Activated CD4-positive, alpha-beta T cell treated with anti-CD3 and anti-CD28 coated beads for 36 hours (primary cell): Measurements from ENCODE around the gene ACSM5. TPM values are rescaled to one million over a fixed set of nuclear protein-coding genes. Genes with fewer than 3 reads are reported as not detected.
"Not testable (repeated sequence)": the region's sequence is repeated elsewhere in the genome, so short reads cannot be mapped to it uniquely, and the experiment has no call there.

Source experiments
- ATAC-seq: fragments of 200-7000 bp; cut with Tn5 transposase; one replicate; pipeline ENCODE4 v1.10.0; 2021; ENCODE audit warnings: mild to moderate bottlenecking, moderate library complexity
- CTCF ChIA-PET: fragments of 350-600 bp; sonication (Branson Sonifier 250); formaldehyde crosslinking; loops from one replicate; lab custom pipeline; 2021; ENCODE audit warnings: antibody characterized with exemption; lab: Charles Lee
- POLR2A ChIA-PET: fragments of 350-600 bp; sonication (Branson Sonifier 250); formaldehyde crosslinking; loops from one replicate; lab custom pipeline; 2021; ENCODE audit warnings: antibody characterized with exemption, inconsistent platforms; lab: Charles Lee
- DNase-seq: peaks from one replicate; pipeline ENCODE4 v3.0.0-alpha.2; 2020
- H3K27ac Mint-ChIP-seq: one replicate; pipeline ENCODE4 v1.8.0; 2021; ENCODE audit warnings: mixed read lengths
- H3K27me3 Mint-ChIP-seq: one replicate; pipeline ENCODE4 v1.8.0; 2021; ENCODE audit warnings: mixed read lengths
- H3K36me3 Mint-ChIP-seq: one replicate; pipeline ENCODE4 v1.8.0; 2021; ENCODE audit warnings: low read depth, mixed read lengths
- H3K4me1 Mint-ChIP-seq: one replicate; pipeline ENCODE4 v1.8.0; 2021; ENCODE audit warnings: mixed read lengths
- H3K4me3 Mint-ChIP-seq: one replicate; pipeline ENCODE4 v1.8.0; 2021; ENCODE audit warnings: mild to moderate bottlenecking, moderate library complexity, mixed read lengths
- H3K9me3 Mint-ChIP-seq: one replicate; pipeline ENCODE4 v1.8.0; 2021; ENCODE audit warnings: low read depth, mixed read lengths
- intact Hi-C, 2 experiments: fragments of 100-400 bp; cut with DNase I in 1 of 2; cut with micrococcal nuclease in 1 of 2; formaldehyde crosslinking; loops; one replicate each; pipeline versions ENCODE4 v1.14.2 to v1.15.1; 2022 to 2024; cut with DNase I, micrococcal nuclease
- total RNA-seq, 2 experiments: library from RNA; stranded (reverse); gene quantifications; one replicate each; pipeline ENCODE4 v1.2.3, GENCODE V29; 2021

Gene ACSM5
- total RNA-seq, 2 experiments from 2014 or later, result not detected

DNA sequence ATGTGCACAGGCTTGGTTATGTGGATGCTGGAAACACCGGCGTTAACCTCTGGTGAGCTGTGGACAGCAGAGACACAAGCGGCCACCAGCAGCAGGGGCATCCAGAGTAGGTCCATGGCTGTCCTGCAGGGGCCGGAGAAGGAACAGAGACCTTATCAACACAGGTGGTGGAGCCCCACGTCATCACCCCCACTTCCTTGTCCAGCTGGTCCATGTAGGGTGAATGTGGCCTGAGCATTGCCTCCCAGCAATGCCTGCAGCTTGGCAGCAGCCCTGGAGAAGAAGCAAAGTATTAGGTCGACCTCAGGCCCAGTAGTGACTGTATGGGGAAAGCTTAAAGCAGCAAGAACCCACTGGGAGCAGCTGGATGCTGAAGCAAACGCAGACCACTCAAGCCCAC, 10.1 kb upstream of the ACSM5 start:
- H3K4me1 Mint-ChIP-seq, result no peaks in the 10 kb centered on the region
- ChIA-PET CTCF (no interaction called here), POLR2A (no interaction called here)
- H3K4me3 Mint-ChIP-seq, result no peak overlapping the region
- no peak overlapping the region for H3K27ac Mint-ChIP-seq
- intact Hi-C loops, result no loop called here
- no peak for DNase-seq
- H3K36me3 Mint-ChIP-seq, result no peaks in the 10 kb centered on the region
- H3K27me3 Mint-ChIP-seq, result peaks cover 5% of the 10 kb centered on the region
- ATAC-seq, result no peak
- no peaks in the 10 kb centered on the region for H3K9me3 Mint-ChIP-seq

DNA sequence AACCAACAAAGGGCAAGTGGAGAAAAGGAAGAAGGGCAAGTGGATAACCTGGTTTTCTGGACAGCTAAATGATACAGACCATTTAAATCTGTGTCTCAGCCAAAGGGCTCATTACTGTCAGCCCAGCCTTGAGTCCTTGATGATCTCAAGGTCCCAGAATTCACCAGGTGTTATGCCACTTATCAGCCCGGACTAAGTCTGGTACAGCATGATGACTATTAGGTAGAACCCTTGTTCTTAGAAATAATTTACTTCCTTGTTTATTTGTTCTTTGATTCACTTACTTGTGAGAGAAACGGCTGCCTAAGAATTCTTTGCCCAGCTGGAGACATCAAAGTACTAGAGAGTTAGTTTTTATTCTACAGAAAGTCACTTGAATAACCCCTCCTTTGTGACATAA, 8.3 kb upstream of the ACSM5 start:
- ChIA-PET POLR2A (no interaction called here), CTCF (no interaction called here)
- Mint-ChIP-seq H3K27ac (no peak overlapping the region), H3K4me3 (no peak overlapping the region), H3K36me3 (no peaks in the 10 kb centered on the region), H3K27me3 (peaks cover 5% of the 10 kb centered on the region), H3K9me3 (no peaks in the 10 kb centered on the region), H3K4me1 (no peaks in the 10 kb centered on the region)
- intact Hi-C loops, result no loop called here
- ATAC-seq (no peak), DNase-seq (no peak)

DNA sequence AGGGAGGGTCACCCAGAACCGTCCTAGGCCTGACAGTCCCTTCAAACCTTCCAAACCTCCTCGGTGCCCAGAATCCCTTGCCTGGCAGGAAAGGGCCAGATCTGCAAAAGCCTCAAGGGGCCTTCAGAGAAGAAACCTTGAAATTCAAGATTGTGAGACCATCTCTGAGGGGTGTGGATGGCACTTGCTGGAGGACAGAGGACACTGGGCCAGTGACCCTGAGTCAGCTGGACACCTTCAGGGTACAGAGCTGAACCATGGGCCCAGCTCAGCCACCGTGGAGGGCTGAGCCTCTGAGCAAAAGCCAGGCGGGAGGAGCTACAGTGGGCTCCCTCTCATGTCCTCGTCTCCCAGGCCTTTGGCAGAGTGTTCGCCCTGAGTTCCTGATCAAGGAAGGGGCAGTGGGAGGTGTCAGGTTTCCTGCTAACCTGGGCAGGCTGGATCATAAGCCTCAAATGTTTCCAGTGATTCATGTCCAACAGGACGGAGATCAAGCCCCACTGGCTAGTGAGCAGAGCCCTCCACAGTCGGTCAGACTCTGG, 7.8 kb upstream of the ACSM5 start:
- no peak overlapping the region for H3K4me3 Mint-ChIP-seq
- peaks cover 5% of the 10 kb centered on the region for H3K27me3 Mint-ChIP-seq

DNA sequence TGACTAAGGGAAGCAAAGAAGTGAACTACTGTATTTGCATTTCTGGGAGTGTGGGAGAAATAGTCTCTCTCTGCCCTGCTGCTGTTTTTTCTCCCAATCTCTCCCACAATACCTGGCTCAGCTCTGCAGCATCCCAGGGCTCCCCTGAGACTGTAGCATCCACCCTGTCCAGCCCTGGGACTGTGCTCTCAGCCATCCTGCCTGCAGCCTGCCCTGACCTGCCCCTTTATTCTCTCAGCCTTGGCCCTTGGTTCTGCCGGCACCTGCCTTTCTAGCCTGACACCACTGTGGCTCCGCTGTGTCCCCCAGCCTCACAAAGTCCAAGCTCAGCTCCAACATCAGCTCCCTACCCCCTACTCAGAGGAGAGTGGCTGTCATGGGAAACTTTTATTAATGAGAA, 6.7 kb upstream of the ACSM5 start:
- no peak overlapping the region for H3K27ac Mint-ChIP-seq

More for the DNA sequence above, 7.8 kb upstream of the ACSM5 start:
- Mint-ChIP-seq H3K27ac (no peak overlapping the region), H3K4me1 (no peaks in the 10 kb centered on the region), H3K9me3 (no peaks in the 10 kb centered on the region), H3K36me3 (no peaks in the 10 kb centered on the region)
- ChIA-PET POLR2A (no interaction called here), CTCF (no interaction called here)
- ATAC-seq, result no peak
- intact Hi-C loops, result no loop called here
- no peak for DNase-seq

DNA sequence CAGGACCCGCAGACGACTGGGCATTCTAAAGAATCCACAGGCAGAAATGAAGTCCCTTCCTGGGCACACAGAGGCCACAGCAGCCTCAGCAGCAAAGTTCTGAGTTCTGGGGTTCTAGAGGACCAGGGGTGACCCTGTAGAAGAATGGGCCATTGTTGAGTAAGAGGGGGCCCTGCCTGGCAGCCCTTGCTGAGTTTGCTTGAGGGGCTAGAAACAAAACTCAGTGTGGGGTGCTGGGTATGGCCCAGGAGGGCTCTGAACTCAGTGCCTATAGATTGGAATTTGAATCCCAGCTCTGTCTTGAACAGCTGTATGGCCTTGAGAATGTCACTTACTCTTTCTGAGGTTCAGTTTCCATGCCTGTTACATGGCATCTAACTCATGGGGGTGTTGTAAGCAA, 4.7 kb upstream of the ACSM5 start, which contains the start of gene PDILT:
TSS of gene PDILT (minus strand) at position 101 of the 400 bp plus-strand sequence. CDS start 5,437 bp downstream, outside the sequence.
- no peak within 1 kb of the TSS for H3K4me3 Mint-ChIP-seq
- DNase-seq, result no peak
- CTCF ChIA-PET, result no interaction called here
- no peak for ATAC-seq
- POLR2A ChIA-PET, result no interaction called here
- intact Hi-C loops, result no loop called here
- no peaks in the 10 kb centered on the region for H3K4me1 Mint-ChIP-seq
- no peak within 1 kb of the TSS for H3K27ac Mint-ChIP-seq
- no peaks in the 10 kb centered on the region for H3K36me3 Mint-ChIP-seq
- peaks cover 6% of the 10 kb centered on the region for H3K27me3 Mint-ChIP-seq
- no peaks in the 10 kb centered on the region for H3K9me3 Mint-ChIP-seq

More for the DNA sequence above, 6.7 kb upstream of the ACSM5 start:
- no peaks in the 10 kb centered on the region for H3K36me3 Mint-ChIP-seq
- peaks cover 6% of the 10 kb centered on the region for H3K27me3 Mint-ChIP-seq
- H3K4me3 Mint-ChIP-seq, result no peak overlapping the region
- DNase-seq, result no peak
- intact Hi-C loops, result no loop called here
- ChIA-PET CTCF (no interaction called here), POLR2A (no interaction called here)
- H3K9me3 Mint-ChIP-seq, result no peaks in the 10 kb centered on the region
- no peaks in the 10 kb centered on the region for H3K4me1 Mint-ChIP-seq
- ATAC-seq, result no peak

DNA sequence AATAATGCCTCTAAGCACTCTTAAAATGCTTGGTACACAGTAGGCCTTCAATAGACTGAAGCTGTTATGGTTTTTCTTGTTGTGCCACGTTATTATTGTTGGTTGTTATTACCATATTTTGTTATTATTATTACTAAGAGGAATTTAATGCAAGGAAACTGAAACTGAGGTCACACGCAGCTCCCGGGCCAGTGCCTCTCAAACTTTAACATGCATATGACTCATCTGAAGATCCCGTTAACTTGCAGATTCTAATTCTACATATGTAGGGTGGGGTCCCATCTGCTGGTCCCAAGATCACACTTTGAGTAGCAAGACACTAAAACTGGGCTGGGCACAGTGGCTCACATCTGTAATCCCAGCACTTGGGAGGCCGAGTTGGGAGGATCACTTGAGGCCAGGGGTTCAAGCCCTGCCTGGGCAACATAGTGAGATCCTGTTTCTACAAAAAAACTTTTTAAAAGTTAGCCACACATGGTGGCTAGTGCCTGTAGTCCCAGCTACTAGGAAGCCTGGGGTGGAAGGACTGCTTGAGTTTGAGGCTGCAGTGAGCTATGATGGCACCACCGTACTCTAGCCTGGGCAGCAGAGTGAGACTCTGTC, 888 bp downstream of the ACSM5 start:
- CTCF ChIA-PET, result interaction anchor here (1.2 kb wide), 1 partner anchor 30 kb away, joined by 4 read pairs; no protein-coding TSS in a partner anchor
- H3K27ac Mint-ChIP-seq, result no peak overlapping the region

DNA sequence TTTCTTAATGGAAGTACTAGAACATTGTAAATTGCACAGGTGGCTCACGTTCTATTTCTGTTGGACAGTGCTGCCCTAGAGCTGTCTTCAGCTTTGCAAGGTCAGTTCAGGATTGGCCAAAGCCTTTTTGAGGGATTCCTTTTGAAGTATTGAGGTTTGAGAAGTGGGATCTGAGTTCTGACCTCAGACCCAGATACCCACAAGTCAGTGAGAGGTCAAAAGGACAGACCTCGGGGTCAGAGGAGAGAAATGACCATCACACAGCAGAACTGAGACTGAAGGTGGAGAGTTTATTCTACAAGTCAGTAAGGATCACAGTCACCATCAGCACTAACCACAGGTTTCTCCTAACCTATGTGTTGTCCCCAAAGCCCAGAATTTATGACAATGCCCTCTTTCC, 1.7 kb downstream of the ACSM5 start:
- ATAC-seq, result no peak
- Mint-ChIP-seq H3K9me3 (no peaks in the 10 kb centered on the region), H3K4me3 (no peak overlapping the region), H3K36me3 (no peaks in the 10 kb centered on the region), H3K27me3 (peaks cover 9% of the 10 kb centered on the region), H3K4me1 (no peaks in the 10 kb centered on the region), H3K27ac (no peak overlapping the region)
- ChIA-PET CTCF (no interaction called here), POLR2A (no interaction called here)
- intact Hi-C loops, result no loop called here
- DNase-seq, result no peak

More for the DNA sequence above, 888 bp downstream of the ACSM5 start:
- POLR2A ChIA-PET, result no interaction called here
- no peak overlapping the region for H3K4me3 Mint-ChIP-seq
- H3K27me3 Mint-ChIP-seq, result peaks cover 9% of the 10 kb centered on the region
- H3K9me3 Mint-ChIP-seq, result no peaks in the 10 kb centered on the region
- ATAC-seq (no peak), DNase-seq (no peak)
- H3K36me3 Mint-ChIP-seq, result no peaks in the 10 kb centered on the region
- intact Hi-C loops, result no loop called here
- H3K4me1 Mint-ChIP-seq, result no peaks in the 10 kb centered on the region

DNA sequence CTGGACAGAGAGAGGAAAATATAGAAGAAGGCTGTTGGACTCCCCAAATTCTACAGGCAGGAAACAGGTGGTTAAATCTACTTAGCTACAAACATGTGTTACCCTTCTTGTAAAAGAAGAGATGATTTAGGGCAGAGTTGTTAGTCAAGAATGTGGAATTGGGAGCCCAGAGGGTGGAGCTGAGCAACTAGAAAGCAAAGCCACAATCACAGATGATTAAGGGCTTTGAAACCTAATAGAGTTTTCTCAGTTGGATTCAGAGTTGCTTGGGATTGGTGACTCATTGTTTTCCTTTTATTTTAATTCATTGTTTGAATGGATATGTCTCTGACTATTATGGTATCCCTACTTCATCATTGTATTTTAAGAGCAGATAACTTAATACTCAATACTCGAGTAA, 6.2 kb downstream of the ACSM5 start:
- intact Hi-C loops, result no loop called here
- ChIA-PET POLR2A (no interaction called here), CTCF (no interaction called here)
- H3K27me3 Mint-ChIP-seq, result peaks cover 7% of the 10 kb centered on the region
- no peaks in the 10 kb centered on the region for H3K36me3 Mint-ChIP-seq
- ATAC-seq (no peak), DNase-seq (no peak)
- H3K4me3 Mint-ChIP-seq, result no peak overlapping the region
- no peak overlapping the region for H3K27ac Mint-ChIP-seq
- no peaks in the 10 kb centered on the region for H3K9me3 Mint-ChIP-seq
- H3K4me1 Mint-ChIP-seq, result no peaks in the 10 kb centered on the region

DNA sequence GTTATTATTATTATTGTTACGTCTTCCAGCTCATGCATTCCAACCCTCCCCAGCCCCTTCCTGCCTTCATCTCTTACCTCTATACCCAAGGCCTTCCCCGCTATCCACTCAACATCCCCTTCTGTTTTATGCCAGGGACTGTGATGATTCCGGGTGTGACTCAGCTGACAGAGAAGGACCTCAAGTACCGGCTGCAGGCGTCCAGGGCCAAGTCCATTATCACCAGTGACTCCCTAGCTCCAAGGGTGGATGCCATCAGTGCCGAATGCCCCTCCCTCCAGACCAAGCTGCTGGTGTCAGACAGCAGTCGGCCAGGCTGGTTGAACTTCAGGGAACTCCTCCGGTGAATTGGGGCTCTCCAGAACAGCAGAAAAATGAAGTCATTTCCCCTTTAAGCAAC, 9.8 kb downstream of the ACSM5 start:
- H3K27me3 Mint-ChIP-seq, H3K36me3 Mint-ChIP-seq, H3K4me3 Mint-ChIP-seq, H3K4me1 Mint-ChIP-seq, DNase-seq, intact Hi-C loops, H3K27ac Mint-ChIP-seq, ATAC-seq, POLR2A ChIA-PET, H3K9me3 Mint-ChIP-seq, CTCF ChIA-PET: not testable (repeated sequence)

DNA sequence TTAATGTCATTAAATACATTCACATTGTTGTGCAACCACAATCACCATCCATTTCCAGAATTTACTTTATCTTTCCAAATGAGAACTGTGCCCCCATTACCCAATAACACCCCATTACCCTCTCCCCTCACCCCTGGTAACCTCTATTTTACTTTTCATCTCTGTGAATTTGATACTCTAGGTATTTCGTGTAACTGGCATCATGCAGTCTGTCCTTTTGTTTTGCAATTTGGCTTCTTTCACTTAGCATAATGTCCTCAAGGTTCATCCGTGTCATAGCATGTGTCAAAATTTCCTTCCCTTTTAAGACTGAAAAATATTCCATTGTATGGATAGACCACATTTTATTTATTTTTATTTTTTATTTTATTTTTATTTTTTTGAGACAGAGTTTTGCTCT, 12.4 kb downstream of the ACSM5 start:
- POLR2A ChIA-PET, H3K4me1 Mint-ChIP-seq, intact Hi-C loops, H3K9me3 Mint-ChIP-seq, ATAC-seq, DNase-seq, H3K27ac Mint-ChIP-seq, H3K27me3 Mint-ChIP-seq, CTCF ChIA-PET, H3K36me3 Mint-ChIP-seq, H3K4me3 Mint-ChIP-seq: not testable (repeated sequence)

DNA sequence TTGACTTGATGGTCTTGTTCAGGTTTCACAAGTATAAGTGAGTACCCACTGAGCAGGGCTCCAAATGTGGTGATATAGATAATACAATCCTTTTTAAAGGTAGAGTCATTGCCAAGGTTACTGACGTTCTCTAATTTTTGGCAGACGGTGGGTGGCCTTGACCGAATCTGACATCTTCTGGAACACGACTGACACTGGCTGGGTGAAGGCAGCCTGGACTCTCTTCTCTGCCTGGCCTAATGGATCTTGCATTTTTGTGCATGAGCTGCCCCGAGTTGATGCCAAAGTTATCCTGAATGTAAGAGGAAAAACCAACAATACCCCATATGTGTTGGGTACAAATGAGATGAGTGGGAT, 14.4 kb downstream of the ACSM5 start:
- CTCF ChIA-PET, DNase-seq, H3K4me1 Mint-ChIP-seq, H3K27me3 Mint-ChIP-seq, H3K9me3 Mint-ChIP-seq, POLR2A ChIA-PET, H3K36me3 Mint-ChIP-seq, H3K4me3 Mint-ChIP-seq, intact Hi-C loops, ATAC-seq, H3K27ac Mint-ChIP-seq: not testable (repeated sequence)

DNA sequence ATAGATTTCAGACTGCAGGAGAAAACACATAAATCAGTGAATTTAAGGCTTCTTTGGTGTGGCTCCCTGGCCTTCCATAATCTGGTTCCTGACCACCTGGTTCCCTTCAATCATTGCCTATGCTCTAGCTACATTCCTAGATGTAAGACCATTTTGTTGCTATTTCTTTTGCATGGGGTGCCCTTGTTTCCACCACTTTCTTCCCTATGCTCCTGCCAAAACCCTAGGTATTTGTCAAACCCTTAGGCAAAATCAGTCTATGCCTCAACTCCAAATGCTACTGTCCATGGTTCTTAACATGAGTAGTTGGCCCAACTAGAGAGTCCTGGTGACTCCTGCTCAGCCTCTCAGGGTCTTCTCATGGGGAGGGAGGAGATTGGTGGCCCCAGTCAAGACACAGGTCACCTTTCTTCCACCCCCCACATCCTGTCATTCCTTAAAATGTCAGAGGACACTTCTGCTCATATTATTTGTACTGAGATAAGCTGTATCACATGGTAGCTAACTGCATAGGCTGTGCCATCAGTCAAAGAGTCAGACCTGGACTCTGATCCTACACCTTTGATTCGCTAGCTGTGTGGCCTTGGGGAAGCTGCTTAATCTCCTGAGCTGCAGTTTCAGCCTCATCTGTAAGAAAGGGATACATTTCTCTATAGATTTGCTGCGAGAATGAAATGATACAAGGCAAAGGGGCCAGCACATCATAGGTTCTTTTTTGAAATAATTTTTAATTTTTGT, 15.0 kb downstream of the ACSM5 start:
- CTCF ChIA-PET, result no interaction called here
- ATAC-seq (no peak), DNase-seq (no peak)
- H3K36me3 Mint-ChIP-seq, result no peaks in the 10 kb centered on the region
- POLR2A ChIA-PET, result no interaction called here
- H3K4me3 Mint-ChIP-seq, result no peak overlapping the region
- intact Hi-C loops, result no loop called here
- H3K27me3 Mint-ChIP-seq, result peaks cover 8% of the 10 kb centered on the region
- H3K4me1 Mint-ChIP-seq, result no peaks in the 10 kb centered on the region
- H3K9me3 Mint-ChIP-seq, result no peaks in the 10 kb centered on the region
- H3K27ac Mint-ChIP-seq, result no peak overlapping the region
